Lower lobe of right lung (tissue), 2 donors: Measurements from ENCODE around the gene RAB6B. TPM values are rescaled to one million over a fixed set of nuclear protein-coding genes. Genes with fewer than 3 reads are reported as not detected.

ENCODE experiments used
- ATAC-seq, 2 donors: fragments of 200-7000 bp; cut with Tn5 transposase; one replicate each; pipeline ENCODE4 v1.9.1; 2020 to 2022; ENCODE audit warnings: mild to moderate bottlenecking in 2 of 2, moderate library complexity in 2 of 2
- DNase-seq: peaks from one replicate; pipeline ENCODE4 v3.0.0-alpha.2; 2020
- H3K27ac ChIP-seq: fragments of 200-600 bp; one replicate; pipeline ENCODE4 v1.8.0; 2022
- H3K27me3 ChIP-seq: fragments of 200-600 bp; one replicate; pipeline ENCODE4 v1.8.0; 2022; ENCODE audit warnings: low read depth
- H3K36me3 ChIP-seq: fragments of 200-600 bp; one replicate; pipeline ENCODE4 v1.8.0; 2022; ENCODE audit warnings: mild to moderate bottlenecking
- H3K4me1 ChIP-seq: fragments of 200-600 bp; one replicate; pipeline ENCODE4 v1.8.0; 2022
- H3K4me3 ChIP-seq: fragments of 200-600 bp; one replicate; pipeline ENCODE4 v1.8.0; 2022; ENCODE audit warnings: mild to moderate bottlenecking
- H3K9me3 ChIP-seq: fragments of 200-600 bp; one replicate; pipeline ENCODE4 v1.8.0; 2022
- CTCF ChIP-seq: fragments of 200-600 bp; IDR thresholded peaks from one replicate; pipeline ENCODE4 v1.8.0; 2022; ENCODE audit warnings: antibody characterized with exemption, mild to moderate bottlenecking
- intact Hi-C: fragments of 100-400 bp; cut with DNase I; formaldehyde crosslinking; loops from one replicate; pipeline ENCODE4 v1.11.0; 2022
- total RNA-seq: library from RNA; stranded (reverse); fragmentation: NEBNext Ultra II Directional; extraction: Animal tissue kit (Norgen Biotek cat#: 25700); gene quantifications from one replicate; pipeline ENCODE4 v1.2.1, GENCODE V29; 2021
- donor health status: DM: no; HTN: yes; CAD: no; lungs with severe emphysema.

The RAB6B gene
- total RNA-seq, 1 donor from 2014 or later = 5.5 TPM

- no peaks in the 10 kb centered on the region for H3K4me1 ChIP-seq
- H3K27me3 ChIP-seq = no peaks in the 10 kb centered on the region
- no peaks in the 10 kb centered on the region for H3K36me3 ChIP-seq
- no peaks in the 10 kb centered on the region for H3K9me3 ChIP-seq
- no peak for DNase-seq
- ATAC-seq = no peak
- no peak for TF ChIP-seq CTCF
- intact Hi-C loops = no loop called here
- no peak overlapping the region for H3K27ac ChIP-seq
- H3K4me3 ChIP-seq = no peak overlapping the region
Measured at GRCh38 chr3:133776794-133777438, 118.8 kb downstream of the RAB6B start.

GRCh38 chr3:133775835-133776234, 119.8 kb downstream of the RAB6B start:
- no peaks in the 10 kb centered on the region for H3K27me3 ChIP-seq

GRCh38 chr3:133775309-133775708, 120.4 kb downstream of the RAB6B start:
- Histone ChIP-seq H3K36me3 (no peaks in the 10 kb centered on the region), H3K4me3 (no peak overlapping the region), H3K27me3 (no peaks in the 10 kb centered on the region), H3K4me1 (no peaks in the 10 kb centered on the region), H3K9me3 (no peaks in the 10 kb centered on the region), H3K27ac (no peak overlapping the region)
- no peak for DNase-seq
- TF ChIP-seq CTCF = no peak
- ATAC-seq = no peak
- intact Hi-C loops = no loop called here

More at GRCh38 chr3:133775835-133776234, 119.8 kb downstream of the RAB6B start:
- Histone ChIP-seq H3K9me3 (no peaks in the 10 kb centered on the region), H3K27ac (no peak overlapping the region), H3K36me3 (no peaks in the 10 kb centered on the region), H3K4me1 (no peaks in the 10 kb centered on the region), H3K4me3 (no peak overlapping the region)
- DNase-seq (no peak), ATAC-seq (no peak)
- intact Hi-C loops = no loop called here
- no peak for TF ChIP-seq CTCF

Other genes with a start within 250 kb of the RAB6B start
- gene TOPBP1, start 233.9 kb downstream of the RAB6B start, total RNA-seq = 18.2 TPM
- gene TF, start 149.5 kb downstream of the RAB6B start, total RNA-seq = 2.8 TPM
- 43.3 TPM for gene SRPRB, start 90.1 kb downstream of the RAB6B start, total RNA-seq
- 204 TPM for gene SLCO2A1, start 134.0 kb upstream of the RAB6B start, total RNA-seq